H1 (cell line): ENCODE data around the gene SF3B3. TPM values are rescaled to one million over a fixed set of nuclear protein-coding genes. Genes with fewer than 3 reads are reported as not detected.

Experiments
- BACH1 ChIP-seq: IDR thresholded peaks from 2 replicates; pipeline ENCODE4 v1.6.1; 2012; ENCODE audit warnings: low read length, improper control_type of control experiment
- BCL11A ChIP-seq, 2 experiments: IDR thresholded peaks; one replicate each; pipeline ENCODE4 v1.6.1; 2011; ENCODE audit warnings: low read depth in 2 of 2, low read length in 2 of 2, mild to moderate bottlenecking in 2 of 2
- CBX5 ChIP-seq: fragments of 300-800, 300-1000 bp; sonication (generic); IDR thresholded peaks from 2 replicates; pipeline ENCODE4 v1.7.1; 2016; ENCODE audit warnings: antibody characterized with exemption, low read length, low read depth
- CHD2 ChIP-seq: IDR thresholded peaks from 2 replicates; pipeline ENCODE4 v1.6.1; 2012; ENCODE audit warnings: low read length, improper control_type of control experiment
- EGR1 ChIP-seq: IDR thresholded peaks from 2 replicates; pipeline ENCODE4 v1.6.1; 2011; ENCODE audit warnings: low read depth, low read length, borderline replicate concordance
- POLR2A ChIP-seq, 2 experiments: IDR thresholded peaks; 1 replicate in 1 of 2; 2 replicates in 1 of 2; pipeline ENCODE4 v1.6.1; 2011; ENCODE audit warnings: low read depth in 2 of 2, low read length in 2 of 2, mild to moderate bottlenecking in 2 of 2; ENCODE audit errors: control extremely low read depth in 1 of 2
- SRF ChIP-seq: IDR thresholded peaks from 2 replicates; pipeline ENCODE4 v1.6.1; 2011; ENCODE audit warnings: mild to moderate bottlenecking, low read depth, low read length, moderate library complexity
- TBP ChIP-seq: IDR thresholded peaks from 2 replicates; pipeline ENCODE4 v1.6.1; 2011; ENCODE audit warnings: low read depth, low read length, improper control_type of control experiment
- polyA plus RNA-seq, 7 experiments: library from polyadenylated mRNA; depleted of rRNA in 3 of 7; stranded (reverse) in 5 of 7; unstranded in 2 of 7; fragments of >200 nt in 5 of 7; fragments of 200-250 nt in 2 of 7; gene quantifications; 1 replicate in 5 of 7; 2 replicates in 1 of 7; 4 replicates in 1 of 7; pipeline versions ENCODE4 v1.2.1 to v1.2.3, GENCODE V29; 2011 to 2013; ENCODE audit warnings: missing spikeins in 2 of 7, mixed read lengths in 2 of 7
- total RNA-seq: library from RNA; stranded (reverse); fragmentation: NEBNext Ultra II Directional; extraction: Animal tissue kit (Norgen Biotek cat#: 25700); gene quantifications from 2 replicates; pipeline ENCODE4 v1.2.1, GENCODE V29; 2021

The SF3B3 gene
- total and polyA plus RNA-seq, 2 of the 8 experiments (the other 6 are each of a cell fraction or from before 2014, with no cell fraction given), result 241 to 521 TPM

DNA sequence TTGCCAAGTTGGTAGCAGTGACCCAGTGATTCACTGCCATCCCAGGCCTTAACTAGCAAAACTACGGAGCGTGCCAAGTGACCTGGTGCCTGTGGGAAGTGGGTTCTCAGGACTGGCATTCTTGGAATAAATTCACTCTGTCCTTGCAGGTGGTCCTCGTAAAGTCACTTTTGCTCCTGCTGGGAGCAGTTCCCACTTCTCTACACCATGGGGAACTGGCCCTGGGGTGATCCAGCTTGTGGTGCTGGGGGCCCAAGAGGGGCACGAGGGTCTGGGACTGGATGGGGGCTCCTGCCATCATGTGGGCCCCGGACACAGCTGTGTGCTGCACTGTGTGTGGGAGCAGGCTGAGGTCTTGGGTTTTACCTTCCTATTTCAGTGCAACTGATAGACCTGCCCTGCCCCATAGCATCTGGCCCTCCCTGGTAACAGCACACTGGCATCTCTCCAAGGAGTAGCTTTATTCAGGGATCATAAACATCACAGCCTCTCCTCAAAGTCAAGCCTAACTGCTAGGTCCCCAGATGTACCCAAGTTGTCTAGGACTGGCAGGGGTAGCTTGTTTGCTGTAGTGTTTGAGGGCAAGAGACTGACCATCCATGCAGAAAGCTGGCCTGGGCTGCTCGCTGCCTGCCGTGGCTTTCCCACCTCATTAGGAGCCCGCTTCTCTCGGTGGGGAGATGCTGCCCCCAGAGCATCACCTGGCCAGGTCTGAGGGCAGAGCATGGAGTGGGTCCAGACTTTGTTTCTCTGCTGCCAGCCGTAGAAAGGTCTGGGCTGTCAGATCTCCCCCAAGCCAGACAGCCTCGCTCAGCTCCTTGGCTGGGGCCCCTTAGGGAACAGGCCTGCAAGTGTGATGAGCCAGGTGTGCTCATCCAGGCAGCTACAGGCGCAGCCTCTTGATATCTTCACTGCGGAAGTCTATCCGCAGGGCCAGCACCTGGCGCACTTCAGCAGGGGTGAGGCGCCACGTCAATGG lies 43.2 kb upstream of the SF3B3 start (continued):
- TF ChIP-seq SRF (no peak), POLR2A (IDR thresholded peaks at IDR 0.05; ENCODE audit: control extremely low read depth in 1 of 2, low read depth in 2 of 2, low read length in 2 of 2) (no peak), BACH1 (no peak), BCL11A (IDR thresholded peaks at IDR 0.05; ENCODE audit: low read depth in 2 of 2, low read length in 2 of 2) (no peak), TBP (no peak), CBX5 (no peak), EGR1 (no peak), CHD2 (no peak)
